Stimulated activated CD4-positive, alpha-beta T cell treated with anti-CD3 and anti-CD28 coated beads, Interleukin-4, amount 100 ng/mL, for 24 hours (primary cell): ENCODE data around the gene CEACAM19.

Source experiments
- DNase-seq: peaks from one replicate; pipeline ENCODE4 v3.0.0-alpha.2; 2020

Gene CEACAM19

GRCh38 chr19:44725251-44725650 is 54.0 kb downstream of the CEACAM19 start:
- no peak for DNase-seq

DNA sequence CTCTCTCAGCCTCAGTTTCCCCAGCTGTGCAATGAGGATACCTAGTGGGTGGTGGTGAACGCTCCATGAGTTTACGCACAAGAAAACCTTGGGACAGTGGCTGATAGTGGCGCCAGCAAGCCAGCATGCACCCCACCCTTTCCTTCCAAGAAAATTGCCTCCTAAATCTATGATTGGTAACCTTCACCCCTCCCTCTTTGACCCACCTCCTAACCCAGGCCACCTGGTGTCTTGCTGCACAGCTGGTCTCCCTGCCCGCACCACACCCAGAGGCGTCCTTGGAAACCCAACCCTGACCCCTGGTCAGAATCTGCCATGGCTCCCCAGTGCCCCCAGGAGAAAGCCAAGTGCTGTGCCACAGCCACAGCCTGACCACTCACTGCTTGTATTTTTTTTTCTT is 54.4 kb downstream of the CEACAM19 start:
- DNase-seq = no peak

- DNase-seq = no peak
These were observed 55.2 kb downstream of the CEACAM19 start for GRCh38 chr19:44726465-44726864.

DNA sequence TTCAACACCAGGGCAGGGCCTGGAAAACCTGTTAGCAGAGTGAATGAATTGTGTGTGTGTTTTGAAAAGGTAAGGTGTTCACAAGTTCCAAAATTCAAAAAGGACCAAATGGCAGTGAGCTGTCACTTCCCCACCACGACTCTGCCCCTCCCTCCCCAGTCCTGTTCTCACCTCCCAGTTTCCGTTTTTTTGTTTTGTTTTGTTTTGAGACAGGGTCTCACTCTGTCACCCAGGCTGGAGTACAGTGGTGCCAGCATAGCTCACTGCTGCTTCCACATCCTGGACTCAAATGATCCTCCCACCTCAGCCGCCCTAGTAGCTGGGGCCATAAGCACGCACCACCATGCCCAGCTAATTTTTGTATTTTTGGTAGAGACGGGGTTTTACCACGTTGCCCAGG is 56.9 kb downstream of the CEACAM19 start:
- DNase-seq = no peak

DNA sequence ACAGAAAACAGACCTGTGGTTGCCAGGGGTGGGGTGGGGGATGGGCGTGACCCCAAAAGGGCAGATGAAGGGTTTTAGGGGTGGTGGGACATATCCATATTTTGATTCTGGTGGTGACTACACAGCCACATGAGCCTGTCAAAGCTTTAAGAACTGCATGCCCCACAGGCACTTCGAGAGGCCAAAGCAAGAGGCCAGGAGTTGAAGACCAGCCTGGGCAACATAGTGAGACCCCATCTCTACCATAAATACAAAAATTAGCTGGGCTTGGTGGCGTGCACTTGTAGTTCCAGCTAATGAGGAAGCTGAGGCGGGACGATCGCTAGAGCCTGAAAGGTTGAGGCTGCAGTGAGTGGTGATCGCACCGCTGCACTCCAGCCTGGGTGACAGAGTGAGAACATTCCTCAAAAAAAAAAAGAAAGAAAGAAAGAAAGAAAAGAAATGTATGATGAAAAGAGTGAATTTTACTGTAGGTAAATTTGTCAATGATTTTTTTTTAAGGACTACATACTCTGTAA is 58.3 kb downstream of the CEACAM19 start:
- no peak for DNase-seq

GRCh38 chr19:44731081-44731480 is 59.8 kb downstream of the CEACAM19 start:
- no peak for DNase-seq

DNA sequence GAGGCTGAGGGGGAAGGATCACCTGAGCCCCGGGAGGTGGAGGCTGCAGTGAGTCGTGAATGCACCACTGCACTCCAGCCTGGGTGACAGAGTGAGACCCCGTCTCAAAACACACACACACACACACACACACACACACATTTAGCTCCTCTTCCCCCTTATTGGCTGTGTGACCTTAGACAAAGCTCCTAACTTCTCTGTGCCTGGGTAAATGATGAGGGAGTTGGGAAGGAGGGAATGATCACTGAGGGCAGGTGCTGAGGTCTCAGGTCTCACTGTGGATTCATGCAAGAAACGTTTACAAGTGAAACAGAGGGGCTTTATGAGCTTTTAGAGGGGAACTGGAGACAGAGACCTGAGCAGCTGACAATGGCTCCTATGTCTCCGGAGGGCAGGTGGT is 60.3 kb downstream of the CEACAM19 start:
- no peak for DNase-seq

DNA sequence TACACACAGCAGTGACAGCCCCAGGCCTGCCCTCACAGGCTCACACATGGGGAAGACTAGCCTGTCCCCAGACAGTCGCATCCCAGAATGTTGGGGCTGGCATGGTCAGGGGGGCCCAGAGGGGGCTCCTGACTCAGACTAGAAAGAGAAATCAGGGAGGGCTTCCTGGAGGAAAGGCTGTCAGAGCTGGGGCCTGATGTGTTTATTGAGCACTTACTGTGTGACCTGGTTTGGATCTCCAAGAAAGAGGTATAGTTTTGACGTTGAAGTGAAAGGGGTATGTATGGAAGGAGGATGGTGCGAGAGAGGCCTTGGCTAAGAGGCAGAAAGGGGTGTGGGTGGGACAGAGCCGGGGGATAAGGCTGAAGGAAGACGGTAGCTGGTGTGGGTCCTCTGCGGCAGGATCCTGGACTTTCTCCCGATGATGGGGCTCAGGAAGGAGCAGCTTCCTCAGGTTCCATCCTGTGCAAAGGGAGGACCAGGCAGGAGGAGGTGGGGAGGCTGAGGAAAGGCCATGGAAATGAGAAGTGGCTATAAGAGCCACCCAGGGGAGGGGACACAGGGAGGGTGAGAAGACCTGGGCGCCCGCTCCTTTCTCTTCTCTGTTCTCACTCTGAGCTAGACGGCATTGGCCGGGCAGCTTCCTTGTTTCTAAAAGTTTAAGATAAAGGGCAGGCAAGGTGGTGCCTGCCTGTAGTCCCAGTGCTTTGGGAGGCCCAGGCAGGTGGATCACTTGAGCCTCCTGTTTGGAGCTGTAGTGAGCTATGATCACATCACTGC is 61.1 kb downstream of the CEACAM19 start:
- no peak for DNase-seq
